Kidney capillary endothelial cell (primary cell): Measurements from ENCODE around the gene KLHL2.
"Not testable (repeated sequence)": the region's sequence is repeated elsewhere in the genome, so short reads cannot be mapped to it uniquely, and the experiment has no call there.

Source experiments
- DNase-seq: peaks from one replicate; pipeline ENCODE4 v3.0.0-alpha.2; 2018; ENCODE audit warnings: low spot score

Gene KLHL2

GRCh38 chr4:165203541-165204461 is 3.6 kb upstream of the KLHL2 start:
- DNase-seq, result no peak

- DNase-seq, result peak; percentile 56
Measured at GRCh38 chr4:165204462-165204830, 2.9 kb upstream of the KLHL2 start.

- peak; percentile 36 for DNase-seq
Measured at GRCh38 chr4:165207016-165207430, 338 bp upstream of the KLHL2 start.

GRCh38 chr4:165208221-165208652 is 876 bp downstream of the KLHL2 start:
- DNase-seq, result no peak

- DNase-seq, result no peak
Measured at GRCh38 chr4:165208741-165209388, 1.5 kb downstream of the KLHL2 start.

- DNase-seq, result no peak
Measured at GRCh38 chr4:165209796-165210195, 2.4 kb downstream of the KLHL2 start.

- no peak for DNase-seq
Measured at GRCh38 chr4:165210566-165210965, 3.2 kb downstream of the KLHL2 start.

GRCh38 chr4:165212647-165213046 is 5.3 kb downstream of the KLHL2 start:
- not testable (repeated sequence) for DNase-seq

GRCh38 chr4:165213404-165213803 is 6.0 kb downstream of the KLHL2 start:
- DNase-seq, result not testable (repeated sequence)

GRCh38 chr4:165213991-165214709 is 6.8 kb downstream of the KLHL2 start:
- DNase-seq, result not testable (repeated sequence)

GRCh38 chr4:165215034-165215751 is 7.8 kb downstream of the KLHL2 start:
- DNase-seq, result not testable (repeated sequence)

- DNase-seq, result not testable (repeated sequence)
Measured at GRCh38 chr4:165215761-165216487, 8.6 kb downstream of the KLHL2 start.

GRCh38 chr4:165217325-165217724 is 10.0 kb downstream of the KLHL2 start:
- DNase-seq, result no peak

GRCh38 chr4:165221306-165221705 is 13.9 kb downstream of the KLHL2 start:
- DNase-seq, result not testable (repeated sequence)

GRCh38 chr4:165221993-165222650 is 14.8 kb downstream of the KLHL2 start:
- DNase-seq, result not testable (repeated sequence)

- peak; percentile 77 for DNase-seq
Measured at GRCh38 chr4:165222651-165222994, 15.3 kb downstream of the KLHL2 start.

GRCh38 chr4:165227401-165227800 is 20.0 kb downstream of the KLHL2 start:
- DNase-seq, result not testable (repeated sequence)

- not testable (repeated sequence) for DNase-seq
Measured at GRCh38 chr4:165229490-165230200, 22.3 kb downstream of the KLHL2 start.

GRCh38 chr4:165232623-165233433 is 25.5 kb downstream of the KLHL2 start:
- DNase-seq, result not testable (repeated sequence)
